ENCODE measurements around the gene KCNH8.

DNA sequence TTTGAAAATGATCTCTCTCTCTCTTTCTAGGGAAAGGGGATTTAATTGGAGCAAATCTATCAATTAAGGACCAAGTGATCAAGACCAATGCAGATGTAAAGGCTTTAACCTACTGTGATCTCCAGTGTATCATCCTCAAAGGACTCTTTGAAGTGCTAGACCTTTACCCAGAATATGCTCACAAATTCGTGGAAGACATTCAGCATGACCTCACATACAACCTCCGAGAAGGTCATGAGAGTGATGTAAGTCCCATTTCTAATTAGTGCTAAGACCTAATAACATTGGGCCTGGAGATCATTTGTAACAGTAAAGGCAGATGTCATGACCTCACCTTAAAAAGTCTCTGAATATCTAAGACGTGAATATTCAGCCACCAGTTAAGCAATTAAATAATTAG, 308.4 kb downstream of the KCNH8 start:
- no peak for TF ChIP-seq EZH2phosphoT487 (IDR thresholded peaks at IDR 0.05; ENCODE audit: low read depth, severe bottlenecking, unreplicated experiment)
- TF ChIP-seq, protein P1, sequence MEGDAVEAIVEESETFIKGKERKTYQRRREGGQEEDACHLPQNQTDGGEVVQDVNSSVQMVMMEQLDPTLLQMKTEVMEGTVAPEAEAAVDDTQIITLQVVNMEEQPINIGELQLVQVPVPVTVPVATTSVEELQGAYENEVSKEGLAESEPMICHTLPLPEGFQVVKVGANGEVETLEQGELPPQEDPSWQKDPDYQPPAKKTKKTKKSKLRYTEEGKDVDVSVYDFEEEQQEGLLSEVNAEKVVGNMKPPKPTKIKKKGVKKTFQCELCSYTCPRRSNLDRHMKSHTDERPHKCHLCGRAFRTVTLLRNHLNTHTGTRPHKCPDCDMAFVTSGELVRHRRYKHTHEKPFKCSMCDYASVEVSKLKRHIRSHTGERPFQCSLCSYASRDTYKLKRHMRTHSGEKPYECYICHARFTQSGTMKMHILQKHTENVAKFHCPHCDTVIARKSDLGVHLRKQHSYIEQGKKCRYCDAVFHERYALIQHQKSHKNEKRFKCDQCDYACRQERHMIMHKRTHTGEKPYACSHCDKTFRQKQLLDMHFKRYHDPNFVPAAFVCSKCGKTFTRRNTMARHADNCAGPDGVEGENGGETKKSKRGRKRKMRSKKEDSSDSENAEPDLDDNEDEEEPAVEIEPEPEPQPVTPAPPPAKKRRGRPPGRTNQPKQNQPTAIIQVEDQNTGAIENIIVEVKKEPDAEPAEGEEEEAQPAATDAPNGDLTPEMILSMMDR (IDR thresholded peaks at IDR 0.05; ENCODE audit: poor library complexity), result no peak
